ENCODE measurements around the gene MGMT. TPM values are rescaled to one million over a fixed set of nuclear protein-coding genes. Genes with fewer than 3 reads are reported as not detected.

MGMT gene
- total RNA-seq, 5 donors from 2014 or later (not counting 1 experiment from before 2014, with no cell fraction given): 16.6 to 24.6 (median 21.1) TPM

GRCh38 chr10:129462257-129462795, 4.7 kb upstream of the MGMT start:
- DNase-seq (no peak), ATAC-seq (replicated peaks in 1 of 4) (no peak)
- Histone ChIP-seq H3K9me3 (no peaks in the 10 kb centered on the region), H3K36me3 (ENCODE audit: control insufficient read depth in 2 of 2, extremely low read depth in 1 of 2, insufficient read depth in 1 of 2, low read length in 1 of 2) (no peaks in the 10 kb centered on the region), H3K27ac (ENCODE audit: low read length) (no peak overlapping the region), H3K4me1 (ENCODE audit: control insufficient read depth in 1 of 2, extremely low read depth in 1 of 2, insufficient read depth in 2 of 2, low read length in 2 of 2) (peaks cover 0 to 11% of the 10 kb centered on the region in 2 experiments), H3K4me3 (ENCODE audit: control insufficient read depth in 1 of 2, extremely low read depth in 1 of 2, low read length in 1 of 2) (no peak overlapping the region), H3K27me3 (replicated peaks in 1 of 2; ENCODE audit: control insufficient read depth in 2 of 2, extremely low read depth in 1 of 2, insufficient read depth in 2 of 2, low read length in 1 of 2) (peaks cover 0 to 19% of the 10 kb centered on the region in 2 experiments)
- CTCF ChIA-PET: no interaction called here
- WGBS (ENCODE audit: insufficient coverage): 94% methylated on average over 3 of the region's 6 CpGs
- Mint-ChIP-seq H3K27me3 (peaks cover 9 to 15% of the 10 kb centered on the region in 2 donors), H3K27ac (no peak overlapping the region), H3K4me3 (no peak overlapping the region), H3K4me1 (peaks cover 0 to 2% (median 0%) of the 10 kb centered on the region in 3 donors), H3K36me3 (no peaks in the 10 kb centered on the region), H3K9me3 (no peaks in the 10 kb centered on the region)
- POLR2A ChIA-PET: no interaction called here

- no peak overlapping the region for H3K4me3 ChIP-seq (ENCODE audit: control insufficient read depth in 1 of 2, extremely low read depth in 1 of 2, low read length in 1 of 2)
- no peak overlapping the region for H3K27ac ChIP-seq (ENCODE audit: low read length)
- H3K36me3 ChIP-seq (ENCODE audit: control insufficient read depth in 2 of 2, extremely low read depth in 1 of 2, insufficient read depth in 1 of 2, low read length in 1 of 2): no peaks in the 10 kb centered on the region
- Mint-ChIP-seq H3K36me3 (no peaks in the 10 kb centered on the region), H3K27me3 (peaks cover 3 to 6% of the 10 kb centered on the region in 2 donors), H3K9me3 (no peaks in the 10 kb centered on the region), H3K27ac (no peak overlapping the region), H3K4me3 (peak overlapping the region in 1 of 3 donors; percentile 3), H3K4me1 (peaks cover 0 to 10% (median 9%) of the 10 kb centered on the region in 3 donors)
- peaks cover 0 to 17% of the 10 kb centered on the region in 2 experiments for H3K27me3 ChIP-seq (replicated peaks in 1 of 2; ENCODE audit: control insufficient read depth in 2 of 2, extremely low read depth in 1 of 2, insufficient read depth in 2 of 2, low read length in 1 of 2)
- peaks cover 6 to 22% of the 10 kb centered on the region in 2 experiments for H3K4me1 ChIP-seq (ENCODE audit: control insufficient read depth in 1 of 2, extremely low read depth in 1 of 2, insufficient read depth in 2 of 2, low read length in 2 of 2)
- DNase-seq (no peak), ATAC-seq (replicated peaks in 1 of 4) (no peak)
- ChIA-PET POLR2A (no interaction called here), CTCF (no interaction called here)
- no peaks in the 10 kb centered on the region for H3K9me3 ChIP-seq
- 95% methylated on average over 7 of the region's 8 CpGs for WGBS (ENCODE audit: insufficient coverage)
These were observed 2.8 kb upstream of the MGMT start for GRCh38 chr10:129464251-129464650.

GRCh38 chr10:129465796-129466702, 992 bp upstream of the MGMT start:
- H3K4me3 ChIP-seq (ENCODE audit: control insufficient read depth in 1 of 2, extremely low read depth in 1 of 2, low read length in 1 of 2): peak overlapping the region; percentile 34 to 79
- H3K4me1 Mint-ChIP-seq: peaks cover 7 to 15% (median 11%) of the 10 kb centered on the region in 3 donors
- peak overlapping the region in 1 of 2 donors; percentile 78 for H3K27ac Mint-ChIP-seq
- peaks cover 0 to 2% of the 10 kb centered on the region in 2 donors for H3K27me3 Mint-ChIP-seq
- WGBS (ENCODE audit: insufficient coverage): 79% methylated on average over 14 of the region's 21 CpGs
- H3K27me3 ChIP-seq (replicated peaks in 1 of 2; ENCODE audit: control insufficient read depth in 2 of 2, extremely low read depth in 1 of 2, insufficient read depth in 2 of 2, low read length in 1 of 2): peaks cover 0 to 10% of the 10 kb centered on the region in 2 experiments
- no peaks in the 10 kb centered on the region for H3K9me3 ChIP-seq
- H3K27ac ChIP-seq (ENCODE audit: low read length): peak overlapping the region; percentile 63
- H3K36me3 Mint-ChIP-seq: peaks cover 10% of the 10 kb centered on the region
- peak overlapping the region; percentile 73 to 84 (median 74) for H3K4me3 Mint-ChIP-seq
- peak in 2 of 4 experiments; percentile 2 for ATAC-seq (replicated peaks in 1 of 4)
- H3K4me1 ChIP-seq (ENCODE audit: control insufficient read depth in 1 of 2, extremely low read depth in 1 of 2, insufficient read depth in 2 of 2, low read length in 2 of 2): peaks cover 6 to 22% of the 10 kb centered on the region in 2 experiments
- H3K9me3 Mint-ChIP-seq: no peaks in the 10 kb centered on the region
- DNase-seq: peak in 3 of 35 experiments; percentile 5 to 16 (median 7)
- CTCF ChIA-PET: interaction anchor here in 1 of 2 donors (0.9 kb wide), 1 partner anchor 670 kb away, joined by 3 read pairs; the partner anchor contains the start of gene GLRX3
- H3K36me3 ChIP-seq (ENCODE audit: control insufficient read depth in 2 of 2, extremely low read depth in 1 of 2, insufficient read depth in 1 of 2, low read length in 1 of 2): peaks cover 0 to 2% of the 10 kb centered on the region in 2 donors
- POLR2A ChIA-PET: no interaction called here

GRCh38 chr10:129467359-129468064, 471 bp downstream of the MGMT start:
- H3K36me3 ChIP-seq (ENCODE audit: control insufficient read depth in 2 of 2, extremely low read depth in 1 of 2, insufficient read depth in 1 of 2, low read length in 1 of 2): peaks cover 0 to 4% of the 10 kb centered on the region in 2 donors
- ChIA-PET CTCF (interaction anchor here (0.9 to 1.0 kb wide), 2 partner anchors 410 to 669 kb away, joined by 3 read pairs; partner anchors contain the start of gene GLRX3 (in 1 of the 2)), POLR2A (interaction anchor here in 1 of 2 donors (0.7 kb wide), 1 partner anchor 682 kb away, joined by 4 read pairs; no protein-coding TSS in a partner anchor)
- H3K9me3 ChIP-seq: no peaks in the 10 kb centered on the region
- Mint-ChIP-seq H3K4me3 (peak overlapping the region; percentile 77 to 84 (median 82)), H3K9me3 (no peaks in the 10 kb centered on the region), H3K27me3 (peaks cover 0 to 1% of the 10 kb centered on the region in 2 donors), H3K27ac (peak overlapping the region; percentile 83 to 87), H3K4me1 (peaks cover 10 to 19% (median 14%) of the 10 kb centered on the region in 3 donors), H3K36me3 (peaks cover 19% of the 10 kb centered on the region)
- H3K4me1 ChIP-seq (ENCODE audit: control insufficient read depth in 1 of 2, extremely low read depth in 1 of 2, insufficient read depth in 2 of 2, low read length in 2 of 2): peaks cover 6 to 22% of the 10 kb centered on the region in 2 experiments
- peaks cover 0 to 4% of the 10 kb centered on the region in 2 experiments for H3K27me3 ChIP-seq (replicated peaks in 1 of 2; ENCODE audit: control insufficient read depth in 2 of 2, extremely low read depth in 1 of 2, insufficient read depth in 2 of 2, low read length in 1 of 2)
- H3K27ac ChIP-seq (ENCODE audit: low read length): peak overlapping the region; percentile 70
- WGBS (ENCODE audit: insufficient coverage): 18% methylated on average over 22 of the region's 25 CpGs
- DNase-seq (peak in 2 of 35 experiments; percentile 11 to 26), ATAC-seq (replicated peaks in 1 of 4) (peak in 1 of 4 experiments; percentile 0)
- H3K4me3 ChIP-seq (ENCODE audit: control insufficient read depth in 1 of 2, extremely low read depth in 1 of 2, low read length in 1 of 2): peak overlapping the region; percentile 81 to 85

- ATAC-seq (replicated peaks in 1 of 4) (no peak), DNase-seq (peak in 1 of 35 experiments; percentile 7)
- Mint-ChIP-seq H3K36me3 (peaks cover 19% of the 10 kb centered on the region), H3K9me3 (no peaks in the 10 kb centered on the region), H3K27me3 (no peaks in the 10 kb centered on the region), H3K4me1 (peaks cover 10 to 22% (median 14%) of the 10 kb centered on the region in 3 donors), H3K4me3 (peak overlapping the region; percentile 77 to 84 (median 82)), H3K27ac (peak overlapping the region; percentile 16 to 83)
- Histone ChIP-seq H3K27ac (ENCODE audit: low read length) (no peak overlapping the region), H3K4me1 (ENCODE audit: control insufficient read depth in 1 of 2, extremely low read depth in 1 of 2, insufficient read depth in 2 of 2, low read length in 2 of 2) (peaks cover 6 to 22% of the 10 kb centered on the region in 2 experiments), H3K36me3 (ENCODE audit: control insufficient read depth in 2 of 2, extremely low read depth in 1 of 2, insufficient read depth in 1 of 2, low read length in 1 of 2) (peaks cover 5 to 6% of the 10 kb centered on the region in 2 donors), H3K27me3 (replicated peaks in 1 of 2; ENCODE audit: control insufficient read depth in 2 of 2, extremely low read depth in 1 of 2, insufficient read depth in 2 of 2, low read length in 1 of 2) (peaks cover 0 to 2% of the 10 kb centered on the region in 2 experiments), H3K9me3 (no peaks in the 10 kb centered on the region), H3K4me3 (ENCODE audit: control insufficient read depth in 1 of 2, extremely low read depth in 1 of 2, low read length in 1 of 2) (peak overlapping the region in 1 of 2 donors; percentile 81)
- WGBS (ENCODE audit: insufficient coverage): no CpG with 5 or more reads among the region's 9 CpGs
- CTCF ChIA-PET: interaction anchor here in 1 of 2 donors (1.0 kb wide), 1 partner anchor 411 kb away, joined by 3 read pairs; no protein-coding TSS in a partner anchor
- POLR2A ChIA-PET: no interaction called here
These were observed 1.1 kb downstream of the MGMT start for GRCh38 chr10:129468187-129468586.

Measured in T-cell (primary cell).